Activated naive CD4-positive, alpha-beta T cell (primary cell): ENCODE data around the gene RFC2.
"Not testable (repeated sequence)": the region's sequence is repeated elsewhere in the genome, so short reads cannot be mapped to it uniquely, and the experiment has no call there.

Source experiments
- DNase-seq, 4 experiments: peaks; one replicate each; lab custom pipeline; 2025; lab: John Stamatoyannopoulos, UW

RFC2 gene

DNA sequence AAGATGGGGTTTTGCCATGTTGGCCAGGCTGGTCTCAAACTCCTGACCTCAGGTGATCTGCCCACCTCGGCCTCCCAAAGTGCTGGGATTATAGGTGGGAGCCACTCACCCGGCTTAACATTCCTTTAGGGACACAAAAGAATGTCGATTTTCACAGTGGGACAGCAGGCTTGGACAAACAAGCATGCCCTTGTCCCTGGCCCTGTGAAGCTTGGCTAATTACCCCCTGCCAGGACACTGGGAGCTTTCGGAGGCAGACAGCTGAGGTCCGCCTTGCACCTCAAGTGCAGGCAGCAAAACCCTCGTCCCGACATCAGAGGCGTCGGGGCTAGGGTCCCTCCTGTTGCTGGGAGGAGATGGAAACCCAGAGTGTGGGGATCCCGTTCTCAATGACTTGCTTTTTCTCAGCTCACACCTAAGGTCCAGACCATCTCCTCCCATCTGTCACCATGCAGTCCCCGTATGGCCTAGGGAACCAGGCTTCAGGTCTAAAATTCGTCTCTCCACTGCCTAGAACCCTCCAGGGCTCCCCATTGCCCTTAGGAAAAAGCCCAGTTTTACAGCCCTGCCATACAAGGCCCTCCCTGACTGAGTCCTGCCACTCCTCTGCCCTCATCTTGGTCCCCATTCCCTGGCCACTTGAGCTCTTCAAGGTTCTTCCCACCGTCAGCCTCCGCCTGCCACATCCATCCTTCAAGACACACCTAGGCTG is 28.7 kb upstream of the RFC2 start:
- DNase-seq, result no peak

DNA sequence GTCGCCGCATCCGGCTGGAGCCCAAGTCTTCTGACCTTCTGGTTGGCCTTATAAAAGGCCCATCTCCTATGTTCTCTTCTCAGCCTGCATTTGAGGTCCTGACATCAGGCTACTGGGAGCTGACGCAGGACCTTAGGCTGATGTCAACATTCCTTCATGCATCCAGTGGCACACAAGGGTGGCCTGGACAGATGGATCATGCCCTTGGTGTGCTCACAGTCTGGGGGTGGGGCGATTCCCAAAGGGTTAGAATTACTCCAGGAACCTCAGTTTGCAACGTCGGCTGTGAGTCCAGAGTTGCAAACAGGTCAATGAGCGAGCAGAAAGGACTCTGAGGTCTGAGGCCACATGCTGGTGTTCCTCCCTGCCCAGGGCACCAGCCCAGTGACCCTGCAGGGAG is 26.8 kb upstream of the RFC2 start:
- no peak for DNase-seq

DNA sequence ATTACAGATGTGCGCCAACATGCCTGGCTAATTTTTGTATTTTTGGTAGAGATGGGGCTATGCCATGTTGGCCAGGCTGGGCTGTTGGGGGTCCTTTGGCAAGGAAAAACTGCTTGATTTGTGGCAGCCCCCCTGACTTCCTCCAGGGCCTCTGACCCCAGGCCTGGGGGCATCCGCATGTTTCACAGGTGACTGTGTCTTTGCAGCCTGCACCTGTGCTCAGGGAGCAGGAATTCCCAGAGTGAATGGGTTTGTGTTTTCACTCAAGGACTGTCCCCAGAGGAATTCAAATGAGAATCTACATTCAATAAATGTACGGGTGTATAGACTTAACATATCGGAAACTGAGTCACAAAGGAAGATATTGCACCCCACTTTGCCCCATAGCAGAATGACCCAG is 23.4 kb upstream of the RFC2 start:
- DNase-seq, result no peak

DNA sequence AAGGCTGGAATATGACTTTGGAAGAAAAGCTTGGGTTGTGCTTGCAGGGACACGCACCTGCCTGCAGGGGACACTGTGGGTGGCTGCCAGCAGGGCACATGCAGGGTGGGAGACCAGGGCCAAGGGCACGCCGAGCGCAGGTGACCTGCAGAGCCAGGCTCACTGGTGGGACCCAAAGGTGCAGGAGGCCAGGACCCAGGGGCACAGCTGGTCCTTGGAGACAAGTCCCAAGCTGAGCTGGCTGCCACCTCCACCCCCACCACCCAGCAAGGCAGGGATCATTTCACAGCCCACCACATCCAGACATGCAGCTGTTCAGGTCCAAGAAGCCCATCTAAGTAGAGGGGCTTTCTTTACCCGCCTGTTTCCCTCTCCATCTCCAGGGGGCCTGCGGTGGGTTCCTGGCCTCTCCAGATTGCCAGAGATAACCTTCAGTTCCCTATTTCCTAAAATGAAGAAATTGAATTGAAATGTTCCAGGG is 21.2 kb upstream of the RFC2 start:
- no peak for DNase-seq

DNA sequence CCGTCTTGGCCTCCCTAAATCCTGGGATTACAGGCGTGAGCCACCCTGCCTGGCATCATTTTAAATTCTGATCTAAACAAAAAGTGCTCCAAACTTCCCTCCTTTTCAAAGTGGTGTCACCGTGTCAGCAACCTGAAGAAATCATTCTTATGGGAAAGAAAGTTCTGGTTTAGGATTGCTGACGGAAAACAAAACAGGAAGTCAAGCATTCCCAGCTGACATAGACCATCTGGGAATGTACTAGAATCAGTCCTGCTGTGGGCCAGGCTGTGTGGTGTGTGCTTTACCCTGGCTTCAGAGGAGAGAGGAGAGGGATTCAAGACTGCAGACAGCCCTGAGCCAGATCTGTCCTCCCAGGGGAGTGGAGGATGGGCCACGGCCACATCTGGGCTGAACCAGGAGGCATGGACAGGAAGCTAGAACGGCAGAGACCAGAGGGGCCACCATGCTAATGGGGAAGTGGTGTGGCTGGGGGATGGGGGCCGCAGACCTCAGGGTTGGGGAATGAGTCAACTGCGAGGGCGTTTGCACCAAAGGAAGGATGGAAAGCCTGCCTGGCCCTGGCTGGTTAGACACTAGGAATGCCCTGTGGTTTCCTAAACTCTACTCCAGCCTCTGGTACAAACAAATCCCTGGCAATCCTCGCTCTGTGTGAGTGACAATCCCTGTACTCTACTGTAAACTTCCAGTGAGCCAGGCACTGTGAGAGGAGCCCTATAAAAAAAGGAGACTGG is 18.3 kb upstream of the RFC2 start:
- no peak for DNase-seq

DNA sequence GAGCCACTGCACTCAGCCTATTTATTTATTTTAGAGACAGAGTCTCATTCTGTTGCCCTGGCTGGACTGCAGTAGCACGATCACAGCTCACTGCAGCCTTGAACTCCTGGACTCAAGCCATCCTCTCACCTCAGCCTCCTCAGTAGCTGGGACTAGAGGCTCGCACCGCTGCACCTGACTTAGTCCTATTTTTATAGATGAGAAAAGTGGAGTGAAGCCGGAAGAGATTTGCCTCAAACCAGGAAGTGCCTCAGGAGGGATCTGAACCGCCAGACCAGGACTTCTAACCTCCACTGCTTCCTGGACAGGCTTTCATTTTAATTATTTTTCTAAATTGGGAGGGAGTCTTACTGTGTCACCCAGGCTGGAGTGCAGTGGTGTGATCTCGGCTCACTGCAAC is 17.5 kb upstream of the RFC2 start:
- DNase-seq, result no peak

DNA sequence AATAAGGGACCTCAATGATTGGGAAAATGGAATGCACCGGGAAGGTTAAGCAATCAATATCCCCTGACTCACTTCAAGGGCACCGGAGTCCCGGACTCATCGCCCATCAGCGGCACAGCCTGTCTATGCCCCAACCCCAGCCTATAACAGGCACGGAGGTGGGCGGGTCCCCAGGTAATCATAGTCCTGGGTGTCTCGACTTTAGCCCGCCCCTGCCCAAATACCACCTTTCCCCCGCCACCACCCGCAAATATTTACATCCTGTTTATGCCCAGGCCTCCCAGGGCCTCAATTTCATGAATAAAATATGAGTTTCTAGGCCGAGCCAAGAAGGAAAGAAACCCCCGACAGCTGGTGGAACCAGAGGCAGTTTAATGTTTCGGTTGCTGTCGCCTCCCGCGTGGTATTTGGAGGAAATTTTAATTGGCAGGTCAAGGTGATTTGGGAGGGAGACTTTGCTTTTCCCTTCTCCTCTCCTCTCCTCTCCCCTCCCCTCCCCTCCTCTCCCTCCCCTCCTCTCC is 15.6 kb upstream of the RFC2 start:
- DNase-seq, result peak in 2 of 4 experiments; percentile 18 to 54

DNA sequence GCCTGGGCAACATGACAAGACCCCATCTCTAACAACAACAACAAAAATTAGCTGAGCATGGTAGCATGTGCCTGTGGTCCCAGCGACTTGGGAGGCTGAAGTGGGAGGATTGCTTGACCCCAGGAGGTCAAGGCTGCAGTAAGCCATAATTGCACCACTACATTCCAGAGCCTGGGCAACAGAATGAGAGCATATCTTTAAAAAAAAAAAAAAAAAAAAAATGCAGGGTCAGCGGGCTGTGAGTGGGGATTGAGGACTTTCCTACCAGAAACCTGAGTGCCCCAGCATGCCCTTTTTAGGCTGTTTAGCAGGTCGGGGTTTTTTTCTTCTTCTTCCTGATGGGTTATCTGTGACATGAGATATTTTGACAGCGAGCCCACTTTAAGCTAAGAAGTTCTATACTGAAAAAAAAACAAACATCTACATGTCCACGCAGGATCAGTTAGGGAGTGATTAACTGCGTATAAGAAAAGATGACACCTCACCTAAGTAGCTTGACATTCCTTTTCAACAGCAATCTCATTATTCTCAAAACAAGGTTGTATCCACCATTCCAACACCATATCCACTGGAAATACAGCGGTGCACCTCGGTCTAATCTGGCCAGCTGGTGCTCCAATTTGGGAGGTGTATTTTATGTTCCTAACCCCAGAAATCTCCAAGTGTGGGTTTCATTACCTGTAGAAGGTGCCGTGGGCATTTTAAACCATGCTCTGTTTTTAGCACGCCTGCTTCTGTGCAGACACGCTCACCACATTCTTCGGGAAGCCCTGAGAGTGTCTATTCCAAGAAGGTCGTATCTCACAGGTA is 13.8 kb upstream of the RFC2 start:
- DNase-seq, result no peak

DNA sequence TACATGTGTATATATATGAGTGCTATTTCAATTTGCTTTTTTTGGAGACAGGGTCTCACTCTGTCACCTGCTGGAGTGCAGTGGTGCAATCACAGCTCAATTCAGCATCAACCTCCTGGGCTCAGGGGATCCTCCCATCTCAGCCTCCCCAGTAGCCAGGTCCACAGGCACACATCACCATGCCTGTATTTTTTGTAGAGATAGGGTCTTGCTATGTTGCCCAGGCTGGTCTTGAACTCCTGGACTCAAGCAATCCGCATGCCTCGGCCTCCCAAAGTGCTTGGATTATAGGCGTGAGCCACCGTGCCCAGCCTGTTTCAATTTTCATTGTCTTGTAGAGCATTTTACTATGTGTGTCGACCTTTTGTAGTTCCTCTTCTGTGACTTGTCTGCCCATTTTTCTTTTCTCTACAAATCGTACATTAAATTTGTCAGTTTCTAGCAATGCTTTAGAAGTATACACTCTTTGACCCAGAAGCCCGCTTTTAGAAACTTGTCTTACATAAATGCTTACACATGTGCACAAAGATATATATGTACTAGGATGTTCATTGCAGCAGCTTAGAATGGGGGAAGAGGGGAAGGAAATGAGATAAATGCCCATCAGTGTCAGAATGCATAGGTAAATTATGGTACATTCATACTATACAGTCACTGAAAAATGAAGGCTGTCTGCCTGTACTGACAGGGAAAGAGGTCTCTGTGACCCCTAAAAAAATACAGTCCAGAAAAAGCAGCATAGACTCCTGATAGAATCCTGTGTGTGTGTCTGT is 12.2 kb upstream of the RFC2 start:
- DNase-seq, result no peak

DNA sequence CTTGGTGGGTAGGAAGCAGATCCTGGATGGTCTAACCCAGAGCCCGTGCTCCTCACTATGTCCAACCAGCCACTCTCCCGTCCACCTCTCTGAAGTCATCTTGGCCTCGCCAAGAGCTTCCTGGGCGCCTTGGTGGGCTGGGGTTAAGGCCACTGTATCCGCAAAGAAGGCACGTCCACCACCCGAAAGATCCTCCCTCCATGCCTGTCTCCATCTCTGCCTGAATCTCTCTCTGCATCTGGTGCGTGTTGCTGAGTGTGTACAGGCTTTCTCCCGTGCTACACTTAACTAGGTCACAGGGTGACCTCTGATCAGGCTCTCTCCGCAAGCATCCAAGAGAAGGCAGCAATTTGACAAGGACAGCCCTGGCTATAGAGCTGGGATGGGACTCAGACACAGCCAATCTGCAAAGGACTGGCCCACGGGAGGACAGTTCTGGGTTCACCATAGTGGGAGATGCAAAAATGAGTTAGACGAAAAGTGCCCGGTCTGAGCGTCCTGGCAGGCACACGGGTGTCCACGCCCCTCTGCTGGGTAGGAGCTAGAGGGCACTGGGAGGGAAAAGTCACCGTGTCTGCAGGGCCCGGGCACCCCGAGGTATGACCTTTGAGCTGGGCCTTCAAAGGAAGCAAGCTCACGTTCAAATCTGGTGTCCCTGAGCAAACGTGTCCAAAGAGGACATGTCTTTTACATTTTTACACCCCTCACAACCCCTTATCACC is 9.4 kb upstream of the RFC2 start:
- no peak for DNase-seq

DNA sequence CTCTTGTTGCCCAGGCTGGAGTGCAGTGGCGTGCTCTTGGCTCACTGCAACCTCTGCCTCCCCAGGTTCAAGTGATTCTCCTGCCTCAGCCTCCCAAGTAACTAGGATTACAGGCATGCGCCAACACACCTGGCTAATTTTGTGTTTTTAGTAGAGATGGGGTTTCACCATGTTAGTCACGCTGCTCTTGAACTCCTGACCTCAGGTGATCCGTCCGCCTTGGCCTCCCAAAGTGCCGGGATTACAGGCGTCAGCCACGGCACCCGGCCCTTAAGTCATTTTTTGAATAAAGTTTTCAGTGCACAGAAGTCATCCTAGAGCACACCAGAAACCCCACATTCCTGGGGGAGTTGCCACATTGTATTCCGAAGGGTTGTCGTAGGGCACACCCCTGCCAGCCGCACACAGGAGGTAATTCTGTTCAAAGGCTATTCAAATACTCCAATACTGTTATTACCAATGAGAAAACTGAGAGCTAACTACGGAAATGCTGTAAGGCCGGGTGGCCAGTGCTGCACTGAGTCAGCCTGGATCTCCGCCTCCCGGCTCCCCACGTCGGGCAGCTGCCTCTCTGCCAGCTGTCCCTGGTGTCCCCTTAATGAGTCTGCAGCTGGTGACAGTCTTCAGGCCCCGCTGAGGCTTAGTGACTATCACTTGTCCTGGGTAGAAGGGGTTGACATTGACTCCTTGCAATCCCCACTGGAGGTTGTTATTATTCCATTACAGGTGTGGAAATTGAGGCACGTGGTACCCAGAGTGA is 8.6 kb upstream of the RFC2 start:
- no peak for DNase-seq

DNA sequence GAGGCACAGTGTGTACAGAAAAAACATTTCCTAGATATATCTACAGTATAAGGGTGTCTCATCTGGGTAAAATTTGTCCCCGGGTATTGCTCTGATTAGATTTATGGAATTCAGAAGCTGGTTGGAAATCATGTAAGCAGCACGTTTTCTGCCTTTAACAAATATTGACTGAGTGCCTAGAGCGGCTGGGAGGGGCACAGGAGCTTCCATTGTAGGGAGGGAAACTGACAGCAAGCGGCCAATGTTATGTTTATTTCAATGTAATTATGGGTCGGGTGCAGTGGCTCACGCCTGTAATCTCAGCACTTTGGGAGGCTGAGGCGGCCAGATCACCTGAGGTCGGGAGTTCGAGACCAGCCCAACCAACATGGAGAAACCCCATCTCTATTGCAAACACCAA is 4.4 kb upstream of the RFC2 start:
- DNase-seq, result no peak

DNA sequence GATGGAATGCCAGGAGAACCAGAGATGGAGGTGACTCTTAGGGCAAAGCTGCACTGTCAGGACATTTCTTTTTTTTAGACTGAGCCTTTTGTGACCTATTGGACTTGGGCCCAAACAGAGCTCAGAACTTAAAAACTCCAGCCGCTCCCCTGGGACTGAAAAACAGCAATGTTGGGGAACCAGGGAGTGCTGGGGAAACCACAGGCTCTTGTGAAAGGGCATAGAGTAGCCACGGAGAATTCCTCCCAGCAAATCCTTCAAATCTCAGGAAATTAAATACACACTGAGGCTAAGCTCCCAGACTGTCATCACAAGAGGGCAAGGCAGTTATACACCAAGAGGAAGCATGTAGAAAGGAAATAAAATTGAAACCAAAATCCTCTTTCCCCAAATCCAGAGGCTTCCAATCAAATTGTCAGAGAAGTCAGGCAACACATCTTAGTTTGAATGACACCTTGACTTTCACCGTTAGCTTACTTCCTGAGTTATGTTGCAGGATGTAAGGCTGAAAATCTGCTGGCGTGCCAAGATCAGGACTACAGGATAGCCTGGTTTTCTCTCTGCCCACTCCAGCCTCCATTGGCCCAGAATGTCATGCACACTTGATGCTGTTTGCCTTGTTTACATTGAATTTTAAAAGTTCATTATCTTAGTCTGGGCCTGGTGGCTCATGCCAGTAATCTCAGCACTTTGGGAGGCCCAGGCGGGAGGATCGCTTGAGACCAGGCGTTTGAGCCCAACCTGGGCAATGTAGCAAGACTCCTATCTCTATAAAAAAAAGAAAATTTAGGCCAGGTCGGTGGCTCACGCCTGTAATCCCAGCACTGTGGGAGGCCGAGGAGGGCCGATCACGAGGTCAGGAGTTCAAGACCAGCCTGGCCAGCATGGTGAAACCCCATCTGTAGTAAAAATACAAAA is 2.6 kb upstream of the RFC2 start:
- DNase-seq, result no peak

DNA sequence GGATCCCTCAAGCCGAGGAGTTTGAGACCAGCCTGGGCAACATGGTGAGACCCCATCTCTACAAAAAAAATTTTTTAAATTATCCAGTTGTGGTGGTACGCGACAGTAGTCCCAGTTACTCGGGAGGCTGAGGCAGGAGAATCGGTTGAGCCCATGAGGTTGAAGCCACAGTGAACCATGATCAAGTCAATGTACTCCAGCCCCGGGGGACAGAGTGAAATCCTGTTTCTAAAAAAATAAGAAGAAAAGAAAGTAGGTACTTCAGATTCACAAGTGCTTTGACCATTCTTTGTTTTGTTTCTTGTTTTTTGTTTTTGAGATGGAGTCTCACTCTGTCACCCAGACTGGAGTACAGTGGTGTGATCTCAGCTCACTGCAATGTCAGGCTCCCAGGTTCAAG is 1.3 kb upstream of the RFC2 start:
- not testable (repeated sequence) for DNase-seq

DNA sequence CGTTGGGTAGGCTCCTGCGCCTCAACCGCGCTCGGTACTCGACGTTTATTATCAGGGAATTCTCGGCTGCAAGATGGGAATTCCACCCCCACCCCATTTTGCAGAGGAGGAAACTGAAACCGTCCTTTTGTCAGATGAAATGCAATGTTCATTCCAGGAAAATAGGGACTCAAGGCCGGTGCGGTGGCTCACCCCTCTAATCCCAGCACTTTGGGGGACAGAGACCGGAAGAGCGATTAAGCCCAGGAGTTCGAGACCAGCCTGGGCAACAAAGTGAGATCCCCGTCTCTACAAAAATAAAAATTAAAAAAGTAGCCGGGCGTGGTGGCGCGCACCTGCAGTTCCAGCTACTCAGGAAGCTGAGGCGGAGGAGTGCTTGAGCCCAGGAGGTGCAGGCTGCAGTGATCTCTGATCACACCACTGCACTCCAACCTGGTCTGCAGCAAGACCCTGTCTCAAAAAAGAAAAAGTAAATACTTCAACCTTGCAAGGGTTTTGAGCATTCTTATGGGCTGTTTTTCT is 720 bp upstream of the RFC2 start:
- no peak for DNase-seq

DNA sequence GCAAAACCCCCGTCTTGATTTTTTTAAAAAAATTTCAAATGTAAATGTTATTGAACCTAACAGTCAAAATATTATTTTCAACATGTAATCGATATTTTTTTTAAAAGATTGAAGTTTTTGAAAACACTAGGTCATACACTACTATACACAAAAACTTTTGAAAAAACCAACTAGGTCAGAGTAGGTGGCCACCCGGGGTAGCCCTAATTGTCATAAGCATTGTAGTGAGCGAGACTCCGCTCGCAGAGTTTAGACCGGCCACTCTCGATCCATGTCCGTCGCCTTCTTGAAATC is 417 bp downstream of the RFC2 start:
- no peak for DNase-seq

DNA sequence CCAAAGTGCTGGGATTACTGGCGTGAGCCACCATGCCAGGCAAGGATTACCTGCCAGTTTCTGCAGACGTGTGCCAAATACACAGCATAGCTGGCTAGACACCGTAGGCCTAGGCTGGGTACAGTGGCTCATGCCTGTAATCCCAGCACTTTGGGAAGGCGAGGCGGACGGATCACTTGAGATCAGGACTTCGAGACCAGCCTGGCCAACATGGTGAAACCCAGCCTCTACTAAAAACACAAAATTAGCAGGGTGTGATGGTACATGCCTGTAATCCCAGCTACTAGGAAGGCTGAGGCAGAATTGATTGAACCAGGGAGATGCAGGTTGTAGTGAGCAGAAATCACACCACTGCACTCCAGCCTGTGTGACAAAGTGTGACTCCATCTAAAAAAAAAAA is 868 bp downstream of the RFC2 start:
- no peak for DNase-seq

DNA sequence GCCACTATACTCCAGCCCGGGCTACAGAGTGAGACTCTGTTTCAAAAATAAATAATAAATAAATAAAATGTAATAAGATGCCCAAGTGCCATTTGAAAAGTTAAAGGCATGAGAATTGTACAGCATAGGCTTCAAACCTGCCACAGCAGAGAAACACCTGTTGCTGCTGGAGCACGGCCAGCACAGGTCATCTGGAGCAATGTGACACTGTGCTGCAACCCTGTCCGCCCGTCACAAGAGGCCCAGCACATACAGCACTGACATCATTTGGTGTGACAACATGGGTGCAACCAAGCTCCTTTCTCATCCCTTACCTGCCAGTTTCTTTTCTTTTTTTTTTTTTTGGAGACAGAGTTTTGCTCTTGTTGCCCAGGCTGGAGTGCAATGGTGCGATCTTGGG is 1.3 kb downstream of the RFC2 start:
- no peak for DNase-seq

DNA sequence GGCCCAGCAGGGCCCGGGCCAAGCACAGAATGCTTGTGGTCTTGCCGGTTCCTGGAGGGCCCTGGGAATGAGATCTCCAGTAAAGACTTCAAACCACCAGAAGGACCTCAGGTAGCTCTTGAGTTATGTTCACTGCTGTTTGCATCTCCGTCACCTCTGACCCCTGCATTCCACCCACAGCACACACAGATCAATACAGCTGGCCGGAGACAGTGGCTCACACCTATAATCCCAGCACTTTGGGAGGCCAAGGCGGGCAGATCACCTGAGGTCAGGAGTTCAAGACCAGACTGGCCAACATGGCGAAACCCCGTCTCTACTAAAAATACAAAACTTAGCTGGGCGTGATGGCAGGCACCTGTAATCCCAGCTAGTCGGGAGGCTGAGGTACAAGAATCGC is 5.1 kb downstream of the RFC2 start:
- not testable (repeated sequence) for DNase-seq
